Endothelial cell of umbilical vein (primary cell): ENCODE results near the gene ANXA2. TPM values are rescaled to one million over a fixed set of nuclear protein-coding genes. Genes with fewer than 3 reads are reported as not detected.

Experiments
- BruUV-seq: library from RNA; stranded (reverse); fragments of 400-500 nt; replicated peaks from 2 replicates; lab custom pipeline; 2021; lab: Mats Ljungman, UMichigan
- CTCF ChIA-PET: fragments of 300-600, 350-600 bp; sonication (Branson Sonifier 250); formaldehyde crosslinking; loops from one replicate; lab custom pipeline; 2021; ENCODE audit warnings: antibody characterized with exemption, inconsistent platforms; lab: Charles Lee
- POLR2A ChIA-PET: fragments of 300-600, 350-600 bp; sonication (Branson Sonifier 250); formaldehyde crosslinking; loops from one replicate; lab custom pipeline; 2021; ENCODE audit warnings: antibody characterized with exemption, inconsistent platforms; lab: Charles Lee
- DNase-seq: peaks from one replicate; pipeline ENCODE4 v3.0.0-alpha.2; 2011; ENCODE audit warnings: low read depth, low spot score
- FAIRE-seq: peaks from 2 replicates; lab custom pipeline; 2011; peaks lifted over from hg19 to GRCh38; lab: Jason Lieb, UNC
- H2AFZ ChIP-seq: 2 replicates; pipeline ENCODE4 v1.6.0; 2012; ENCODE audit warnings: low read depth, low read length, control low read depth, inconsistent platforms
- H3K27ac ChIP-seq: 2 replicates; pipeline ENCODE4 v1.5.1; 2011; ENCODE audit warnings: low read depth, mild to moderate bottlenecking, control low read depth, low read length, moderate library complexity; ENCODE audit not compliant: insufficient read depth
- H3K27me3 ChIP-seq, 2 experiments: 2 replicates each; pipeline versions ENCODE4 v1.6.0 to v1.6.1; 2011; ENCODE audit warnings: low read length in 2 of 2, mixed read lengths in 1 of 2; ENCODE audit not compliant: control insufficient read depth in 2 of 2, insufficient read depth in 2 of 2
- H3K36me3 ChIP-seq, 2 experiments: 2 replicates in 1 of 2; 3 replicates in 1 of 2; pipeline ENCODE4 v1.5.1; 2011; ENCODE audit warnings: low read length in 2 of 2, mild to moderate bottlenecking in 1 of 2, moderate library complexity in 1 of 2; ENCODE audit not compliant: control insufficient read depth in 2 of 2, insufficient read depth in 2 of 2; ENCODE audit errors: extremely low read depth in 1 of 2
- H3K4me1 ChIP-seq: 3 replicates; pipeline ENCODE4 v1.5.1; 2011; ENCODE audit warnings: mild to moderate bottlenecking, low read length; ENCODE audit not compliant: control insufficient read depth, insufficient read depth; ENCODE audit errors: extremely low read depth
- H3K4me2 ChIP-seq: 2 replicates; pipeline ENCODE4 v1.6.1; 2011; ENCODE audit warnings: low read length, control low read depth, mixed read lengths; ENCODE audit not compliant: insufficient read depth
- H3K4me3 ChIP-seq, 3 experiments: fragments of 200-600 bp in 1 of 3; sonication (generic), shearing (Covaris generic) in 1 of 3; replicated peaks in 1 of 3; 2 replicates each; pipeline ENCODE4 v1.5.1; 2011 to 2016; ENCODE audit warnings: control low read depth in 3 of 3, low read length in 3 of 3, mild to moderate bottlenecking in 2 of 3, inconsistent platforms in 1 of 3, low read depth in 1 of 3, moderate library complexity in 1 of 3; ENCODE audit not compliant: insufficient read depth in 1 of 3
- H3K79me2 ChIP-seq: 2 replicates; pipeline ENCODE4 v1.6.0; 2012; ENCODE audit warnings: low read length, inconsistent platforms; ENCODE audit not compliant: control insufficient read depth, insufficient read depth
- H3K9ac ChIP-seq: replicated peaks from 2 replicates; pipeline ENCODE3; 2011; ENCODE audit warnings: low read length, control low read depth; ENCODE audit not compliant: insufficient read depth; ENCODE audit errors: extremely low read depth
- H3K9me1 ChIP-seq: replicated peaks from 3 replicates; pipeline ENCODE4 v1.6.0; 2011; ENCODE audit warnings: mild to moderate bottlenecking, low read length; ENCODE audit not compliant: control insufficient read depth, insufficient read depth; ENCODE audit errors: extremely low read depth
- H3K9me3 ChIP-seq: replicated peaks from 2 replicates; pipeline ENCODE4 v1.5.1; 2012; ENCODE audit warnings: low read length, inconsistent platforms; ENCODE audit not compliant: control insufficient read depth, insufficient read depth
- H4K20me1 ChIP-seq: replicated peaks from 2 replicates; pipeline ENCODE3; 2011; ENCODE audit warnings: mild to moderate bottlenecking, low read length; ENCODE audit not compliant: control insufficient read depth, insufficient read depth; ENCODE audit errors: extremely low read depth
- CTCF ChIP-seq, 2 donors: IDR thresholded peaks; 1 replicate in 1 of 2; 2 replicates in 1 of 2; pipeline ENCODE4 v1.5.1; 2011; ENCODE audit warnings: low read length in 2 of 2, mild to moderate bottlenecking in 2 of 2, moderate library complexity in 2 of 2, control low read depth in 1 of 2, inconsistent platforms in 1 of 2, low read depth in 1 of 2; ENCODE audit not compliant: insufficient read depth in 1 of 2; ENCODE audit errors: extremely low read depth in 1 of 2
- EZH2 ChIP-seq: IDR thresholded peaks from 2 replicates; pipeline ENCODE4 v1.6.1; 2012; ENCODE audit warnings: borderline replicate concordance, low read depth, mild to moderate bottlenecking, moderate library complexity, low read length, inconsistent platforms; ENCODE audit not compliant: severe bottlenecking
- FOS ChIP-seq: IDR thresholded peaks from 2 replicates; pipeline ENCODE4 v1.6.1; 2011; ENCODE audit warnings: mild to moderate bottlenecking, low read length, moderate library complexity, borderline replicate concordance; ENCODE audit not compliant: insufficient read depth
- GATA2 ChIP-seq: IDR thresholded peaks from 2 replicates; pipeline ENCODE4 v1.7.0; 2011; ENCODE audit warnings: low read depth, mild to moderate bottlenecking, moderate library complexity, mixed read lengths, low read length; ENCODE audit not compliant: insufficient read length, insufficient read depth
- JUN ChIP-seq: IDR thresholded peaks from 2 replicates; pipeline ENCODE4 v1.6.1; 2011; ENCODE audit warnings: borderline replicate concordance, low read depth; ENCODE audit not compliant: insufficient read length, insufficient read depth
- MAX ChIP-seq: IDR thresholded peaks from 2 replicates; pipeline ENCODE4 v1.6.1; 2011; ENCODE audit not compliant: insufficient read depth, insufficient read length
- MYC ChIP-seq: IDR thresholded peaks from one replicate; pipeline ENCODE4 v1.6.1; 2011; ENCODE audit warnings: mild to moderate bottlenecking, low read depth, low read length
- POLR2A ChIP-seq: IDR thresholded peaks from 2 replicates; pipeline ENCODE4 v1.6.1; 2012; ENCODE audit warnings: low read depth, mild to moderate bottlenecking, control low read depth, low read length
- POLR2AphosphoS5 ChIP-seq: IDR thresholded peaks from 2 replicates; pipeline ENCODE4 v1.6.1; 2012; ENCODE audit warnings: low read depth, mild to moderate bottlenecking, control low read depth, low read length, moderate library complexity; ENCODE audit not compliant: insufficient read depth
- dilution Hi-C: fragments of 300-500 bp; cut with MboI; formaldehyde crosslinking; loops from one replicate; pipeline ENCODE4 v1.15.0; 2019; ENCODE audit warnings: low sequenced_read_pairs; ENCODE audit not compliant: extremely low pct_ligation_motif_present
- intact Hi-C: fragments of 100-400 bp; cut with micrococcal nuclease; formaldehyde crosslinking; loops from one replicate; pipeline ENCODE4 v1.10.0; 2022
- polyA plus RNA-seq, 4 experiments: library from polyadenylated mRNA; depleted of rRNA in 3 of 4; stranded (reverse) in 3 of 4; unstranded in 1 of 4; fragments of >200 nt; gene quantifications; 2 replicates each; pipeline versions ENCODE4 v1.2.1 to v1.2.3, GENCODE V29; 2011 to 2012; ENCODE audit warnings: missing spikeins in 1 of 4
- total RNA-seq: library from RNA; stranded (reverse); gene quantifications from 2 replicates; pipeline ENCODE4 v1.2.3, GENCODE V29; 2021

ANXA2 gene
- total and polyA plus RNA-seq, 2 donors (not counting 3 experiments of a cell fraction or from before 2014, with no cell fraction given): 2,725 to 3,299 TPM

DNA sequence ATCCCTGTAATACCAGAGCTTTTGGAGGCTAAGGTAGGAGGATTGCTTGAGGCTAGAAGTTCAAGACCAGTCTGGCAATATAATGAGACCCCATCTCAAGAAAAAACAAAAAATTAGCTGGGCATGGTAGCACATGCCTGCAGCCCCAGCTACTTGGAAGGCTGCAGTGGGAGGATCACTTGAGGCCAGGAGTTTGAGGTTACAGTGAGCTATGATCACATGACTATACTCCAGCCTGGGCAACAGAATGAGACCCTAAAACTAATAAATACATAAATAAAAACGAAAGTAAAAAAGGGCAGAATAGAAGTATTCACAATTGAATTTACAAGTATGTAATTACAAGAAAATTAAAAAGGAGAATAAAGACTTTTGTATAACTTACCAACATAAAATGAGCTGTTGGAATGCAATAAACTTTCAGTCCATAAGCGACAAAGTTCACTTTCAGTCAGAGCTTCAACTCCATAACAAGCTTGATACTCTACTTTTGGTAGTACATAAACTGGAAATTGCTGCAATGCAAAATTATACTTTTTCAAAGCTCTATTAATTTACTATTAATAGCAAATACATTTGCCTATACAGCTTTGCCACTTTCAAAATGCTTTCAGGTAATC, 44.4 kb upstream of the ANXA2 start:
- H3K27me3 ChIP-seq: no peaks in the 10 kb centered on the region
- H3K27ac ChIP-seq: no peak overlapping the region
- H4K20me1 ChIP-seq: no peaks in the 10 kb centered on the region
- FAIRE-seq: no peak
- H3K9me1 ChIP-seq: no peaks in the 10 kb centered on the region
- no peak overlapping the region for H3K9ac ChIP-seq
- no peak for TF ChIP-seq JUN
- no peak for TF ChIP-seq EZH2
- TF ChIP-seq GATA2: no peak
- no peak for TF ChIP-seq POLR2A
- TF ChIP-seq MYC: no peak
- TF ChIP-seq FOS: no peak
- no peak for TF ChIP-seq MAX
- no peak for TF ChIP-seq CTCF (IDR thresholded peaks at IDR 0.05; ENCODE audit: extremely low read depth in 1 of 2, insufficient read depth in 1 of 2, low read depth in 1 of 2, low read length in 2 of 2)
- no peak for TF ChIP-seq POLR2AphosphoS5
- H3K4me3 ChIP-seq: no peak overlapping the region
- H3K9me3 ChIP-seq: no peaks in the 10 kb centered on the region
- POLR2A ChIA-PET: interaction anchor here (0.6 to 1.0 kb wide), 3 partner anchors 42 to 114 kb away, joined by 3 read pairs; no protein-coding TSS in a partner anchor
- DNase-seq: no peak
- no peaks in the 10 kb centered on the region for H3K4me1 ChIP-seq
- peaks cover 5% of the 10 kb centered on the region for H3K79me2 ChIP-seq
- peaks cover 0 to 4% of the 10 kb centered on the region in 2 experiments for H3K36me3 ChIP-seq
- intact Hi-C loops: no loop called here
- dilution Hi-C loops: no loop called here
- CTCF ChIA-PET: interaction anchor here (0.6 to 6.2 kb wide), 13 partner anchors 10 to 115 kb away, joined by 3 to 84 read pairs (median 6); partner anchors contain the start of gene ANXA2
- H2AFZ ChIP-seq: no peak overlapping the region
- no TSS peak for BruUV-seq
- H3K4me2 ChIP-seq: no peak overlapping the region
